Natural killer cell (primary cell): Measurements from ENCODE around the gene POU4F3. TPM values are rescaled to one million over a fixed set of nuclear protein-coding genes. Genes with fewer than 3 reads are reported as not detected.

ENCODE experiments used
- ATAC-seq, 3 donors: fragments of 150-1000 bp in 2 of 3; fragments of 200-7000 bp in 1 of 3; cut with Tn5 transposase; 1 replicate in 1 of 3; 2 replicates in 2 of 3; pipeline ENCODE4 v1.10.0; 2021; ENCODE audit warnings: mild to moderate bottlenecking in 2 of 3, moderate library complexity in 2 of 3
- DNase-seq, 2 donors: peaks; one replicate each; pipeline versions ENCODE4 v3.0.0 to v3.0.0-alpha.2; 2013 to 2021; ENCODE audit warnings: mixed read lengths in 1 of 2
- H3K27ac ChIP-seq: one replicate; pipeline ENCODE4 v1.5.1; 2013; ENCODE audit warnings: mild to moderate bottlenecking, low read length
- H3K27me3 ChIP-seq: one replicate; pipeline ENCODE4 v1.6.1; 2013; ENCODE audit warnings: low read length; ENCODE audit not compliant: control insufficient read depth, insufficient read depth
- H3K36me3 ChIP-seq: one replicate; pipeline ENCODE4 v1.6.1; 2013; ENCODE audit warnings: low read length; ENCODE audit not compliant: control insufficient read depth, insufficient read depth
- H3K4me1 ChIP-seq: one replicate; pipeline ENCODE4 v1.6.1; 2013; ENCODE audit warnings: low read length; ENCODE audit not compliant: control insufficient read depth, insufficient read depth
- H3K4me3 ChIP-seq: one replicate; pipeline ENCODE4 v1.5.1; 2013; ENCODE audit warnings: low read length
- H3K9me3 ChIP-seq: one replicate; pipeline ENCODE4 v1.6.1; 2013; ENCODE audit warnings: low read length; ENCODE audit not compliant: control insufficient read depth, insufficient read depth
- H3K27ac Mint-ChIP-seq, 2 donors: one replicate each; pipeline ENCODE4 v1.8.0; 2022; ENCODE audit warnings: mild to moderate bottlenecking in 2 of 2, mixed read lengths in 2 of 2, moderate library complexity in 1 of 2
- H3K27me3 Mint-ChIP-seq, 2 donors: one replicate each; pipeline ENCODE4 v1.8.0; 2022; ENCODE audit warnings: low read depth in 2 of 2, mixed read lengths in 2 of 2
- H3K36me3 Mint-ChIP-seq: one replicate; pipeline ENCODE4 v1.8.0; 2022; ENCODE audit warnings: mixed read lengths
- H3K4me1 Mint-ChIP-seq, 2 donors: one replicate each; pipeline ENCODE4 v1.8.0; 2022; ENCODE audit warnings: mixed read lengths in 2 of 2
- H3K4me3 Mint-ChIP-seq: one replicate; pipeline ENCODE4 v1.8.0; 2022; ENCODE audit warnings: mild to moderate bottlenecking, moderate library complexity, mixed read lengths
- H3K9me3 Mint-ChIP-seq, 2 donors: one replicate each; pipeline ENCODE4 v1.8.0; 2022; ENCODE audit warnings: mixed read lengths in 2 of 2
- CTCF ChIP-seq: fragments of 200-600 bp; IDR thresholded peaks from one replicate; pipeline ENCODE4 v1.8.0; 2022; ENCODE audit warnings: antibody characterized with exemption
- WGBS: methylation state at CpG from one replicate; pipeline ENCODE4 v1.1.7; 2013; ENCODE audit warnings: missing lambda C conversion rate; ENCODE audit not compliant: insufficient coverage; 5-methylcytosine and 5-hydroxymethylcytosine counted together
- intact Hi-C: fragments of 100-400 bp; cut with micrococcal nuclease; formaldehyde crosslinking; loops from one replicate; pipeline ENCODE4 v1.14.2; 2022
- total RNA-seq, 4 donors: library from RNA; stranded (reverse); fragments of 120-200 nt in 1 of 4; gene quantifications; one replicate each; pipeline versions ENCODE4 v1.2.3 to v1.2.4, GENCODE V29; 2013 to 2022

Gene POU4F3
- total RNA-seq, 3 donors from 2014 or later (not counting 1 experiment from before 2014, with no cell fraction given): 0.16 TPM; not detected in 2

- Mint-ChIP-seq H3K4me3 (no peak overlapping the region), H3K9me3 (no peaks in the 10 kb centered on the region), H3K36me3 (peaks cover 6% of the 10 kb centered on the region), H3K27ac (no peak overlapping the region), H3K27me3 (peaks cover 64 to 81% of the 10 kb centered on the region in 2 donors), H3K4me1 (no peaks in the 10 kb centered on the region)
- Histone ChIP-seq H3K4me1 (no peaks in the 10 kb centered on the region), H3K9me3 (no peaks in the 10 kb centered on the region), H3K36me3 (no peaks in the 10 kb centered on the region), H3K4me3 (no peak overlapping the region), H3K27me3 (peaks cover 31% of the 10 kb centered on the region), H3K27ac (no peak overlapping the region)
- DNase-seq (no peak), ATAC-seq (no peak)
- TF ChIP-seq CTCF: no peak
- intact Hi-C loops: no loop called here
Observed at GRCh38 chr5:146336197-146336596, 2.4 kb upstream of the POU4F3 start.

- Mint-ChIP-seq H3K9me3 (no peaks in the 10 kb centered on the region), H3K4me3 (no peak overlapping the region), H3K27ac (no peak overlapping the region), H3K27me3 (peaks cover 71 to 90% of the 10 kb centered on the region in 2 donors), H3K4me1 (no peaks in the 10 kb centered on the region), H3K36me3 (peaks cover 6% of the 10 kb centered on the region)
- H3K36me3 ChIP-seq: no peaks in the 10 kb centered on the region
- intact Hi-C loops: no loop called here
- no peaks in the 10 kb centered on the region for H3K4me1 ChIP-seq
- WGBS: 7% methylated on average over 34 of the region's 34 CpGs
- H3K27ac ChIP-seq: no peak overlapping the region
- no peaks in the 10 kb centered on the region for H3K9me3 ChIP-seq
- no peak for ATAC-seq
- H3K27me3 ChIP-seq: peaks cover 40% of the 10 kb centered on the region
- H3K4me3 ChIP-seq: no peak overlapping the region
- no peak for TF ChIP-seq CTCF
- no peak for DNase-seq
Observed at GRCh38 chr5:146337264-146337904, 1.3 kb upstream of the POU4F3 start.

GRCh38 chr5:146337928-146338327 lies 711 bp upstream of the POU4F3 start:
- H3K36me3 ChIP-seq: no peaks in the 10 kb centered on the region
- DNase-seq: no peak
- Mint-ChIP-seq H3K27me3 (peaks cover 76 to 93% of the 10 kb centered on the region in 2 donors), H3K27ac (no peak overlapping the region), H3K36me3 (peaks cover 6% of the 10 kb centered on the region), H3K4me3 (no peak overlapping the region), H3K4me1 (no peaks in the 10 kb centered on the region), H3K9me3 (no peaks in the 10 kb centered on the region)
- WGBS: 8% methylated on average over 6 of the region's 8 CpGs
- ATAC-seq: no peak
- H3K27ac ChIP-seq: no peak overlapping the region
- H3K9me3 ChIP-seq: no peaks in the 10 kb centered on the region
- intact Hi-C loops: no loop called here
- no peak overlapping the region for H3K4me3 ChIP-seq
- H3K4me1 ChIP-seq: no peaks in the 10 kb centered on the region
- TF ChIP-seq CTCF: no peak
- H3K27me3 ChIP-seq: peaks cover 40% of the 10 kb centered on the region

GRCh38 chr5:146339715-146340259 lies 1.1 kb downstream of the POU4F3 start:
- no peak for ATAC-seq
- no peak overlapping the region for H3K27ac ChIP-seq
- Mint-ChIP-seq H3K4me3 (no peak overlapping the region), H3K36me3 (peaks cover 6% of the 10 kb centered on the region), H3K27ac (no peak overlapping the region), H3K4me1 (no peaks in the 10 kb centered on the region), H3K27me3 (peaks cover 71 to 87% of the 10 kb centered on the region in 2 donors), H3K9me3 (no peaks in the 10 kb centered on the region)
- peaks cover 3% of the 10 kb centered on the region for H3K4me1 ChIP-seq
- H3K27me3 ChIP-seq: peaks cover 50% of the 10 kb centered on the region
- no peak overlapping the region for H3K4me3 ChIP-seq
- H3K36me3 ChIP-seq: no peaks in the 10 kb centered on the region
- no peak for TF ChIP-seq CTCF
- no peaks in the 10 kb centered on the region for H3K9me3 ChIP-seq
- intact Hi-C loops: no loop called here
- 15% methylated on average over 44 of the region's 44 CpGs for WGBS
- no peak for DNase-seq
